ENCODE measurements around the gene SNX10. TPM values are rescaled to one million over a fixed set of nuclear protein-coding genes. Genes with fewer than 3 reads are reported as not detected.

Gene SNX10
- total RNA-seq, 5 donors from 2014 or later (not counting 1 experiment from before 2014, with no cell fraction given), result 5.7 to 8.8 (median 7.8) TPM

- peak overlapping the region; percentile 79 to 87 for H3K27ac Mint-ChIP-seq
- ATAC-seq (replicated peaks in 1 of 4) (peak; percentile 58 to 78 (median 63)), DNase-seq (peak in 34 of 35 experiments; percentile 6 to 84 (median 51))
- no peaks in the 10 kb centered on the region for H3K9me3 ChIP-seq
- H3K27ac ChIP-seq (ENCODE audit: low read length), result peak overlapping the region; percentile 67
- no peaks in the 10 kb centered on the region for H3K9me3 Mint-ChIP-seq
- CTCF ChIA-PET, result interaction anchor here (0.6 to 2.2 kb wide), 10 partner anchors 8 to 401 kb away, joined by 3 to 13 read pairs (median 4); no protein-coding TSS in a partner anchor
- H3K27me3 ChIP-seq (replicated peaks in 1 of 2; ENCODE audit: control insufficient read depth in 2 of 2, extremely low read depth in 1 of 2, insufficient read depth in 2 of 2, low read length in 1 of 2), result no peaks in the 10 kb centered on the region
- H3K36me3 ChIP-seq (ENCODE audit: control insufficient read depth in 2 of 2, extremely low read depth in 1 of 2, insufficient read depth in 1 of 2, low read length in 1 of 2), result no peaks in the 10 kb centered on the region
- peaks cover 6 to 33% of the 10 kb centered on the region in 2 experiments for H3K4me1 ChIP-seq (ENCODE audit: control insufficient read depth in 1 of 2, extremely low read depth in 1 of 2, insufficient read depth in 2 of 2, low read length in 2 of 2)
- peak overlapping the region; percentile 64 to 93 (median 90) for H3K4me3 Mint-ChIP-seq
- WGBS (ENCODE audit: insufficient coverage), result no CpG with 5 or more reads among the region's 6 CpGs
- peak overlapping the region in 1 of 2 donors; percentile 17 for H3K4me3 ChIP-seq (ENCODE audit: control insufficient read depth in 1 of 2, extremely low read depth in 1 of 2, low read length in 1 of 2)
- peaks cover 32 to 40% (median 37%) of the 10 kb centered on the region in 3 donors for H3K4me1 Mint-ChIP-seq
- peaks cover under 1% of the 10 kb centered on the region for H3K36me3 Mint-ChIP-seq
- POLR2A ChIA-PET, result interaction anchor here in 1 of 2 donors (0.7 kb wide), 2 partner anchors 92 to 183 kb away, joined by 3 to 4 read pairs; partner anchors contain the start of gene CBX3
- no peaks in the 10 kb centered on the region for H3K27me3 Mint-ChIP-seq
Observed at GRCh38 chr7:26293569-26294308, 2.1 kb downstream of the SNX10 start.

GRCh38 chr7:26295015-26295414, 3.4 kb downstream of the SNX10 start:
- H3K4me1 ChIP-seq (ENCODE audit: control insufficient read depth in 1 of 2, extremely low read depth in 1 of 2, insufficient read depth in 2 of 2, low read length in 2 of 2), result peaks cover 6 to 33% of the 10 kb centered on the region in 2 experiments
- no peaks in the 10 kb centered on the region for H3K27me3 Mint-ChIP-seq
- peaks cover 4% of the 10 kb centered on the region for H3K36me3 Mint-ChIP-seq
- H3K27ac ChIP-seq (ENCODE audit: low read length), result peak overlapping the region; percentile 67
- H3K9me3 Mint-ChIP-seq, result no peaks in the 10 kb centered on the region
- no peak for DNase-seq
- ChIA-PET POLR2A (interaction anchor here in 1 of 2 donors (0.6 to 0.8 kb wide), 2 partner anchors 95 to 97 kb away, joined by 3 to 4 read pairs; no protein-coding TSS in a partner anchor), CTCF (interaction anchor here in 1 of 2 donors (0.7 to 2.2 kb wide), 4 partner anchors 10 to 101 kb away, joined by 3 to 13 read pairs (median 6); no protein-coding TSS in a partner anchor)
- no peaks in the 10 kb centered on the region for H3K27me3 ChIP-seq (replicated peaks in 1 of 2; ENCODE audit: control insufficient read depth in 2 of 2, extremely low read depth in 1 of 2, insufficient read depth in 2 of 2, low read length in 1 of 2)
- H3K4me3 ChIP-seq (ENCODE audit: control insufficient read depth in 1 of 2, extremely low read depth in 1 of 2, low read length in 1 of 2), result no peak overlapping the region
- no peaks in the 10 kb centered on the region for H3K9me3 ChIP-seq
- no peak for ATAC-seq (replicated peaks in 1 of 4)
- peak overlapping the region; percentile 79 to 87 for H3K27ac Mint-ChIP-seq
- peaks cover 32 to 40% (median 40%) of the 10 kb centered on the region in 3 donors for H3K4me1 Mint-ChIP-seq
- no peaks in the 10 kb centered on the region for H3K36me3 ChIP-seq (ENCODE audit: control insufficient read depth in 2 of 2, extremely low read depth in 1 of 2, insufficient read depth in 1 of 2, low read length in 1 of 2)
- H3K4me3 Mint-ChIP-seq, result peak overlapping the region in 1 of 3 donors; percentile 93

DNA sequence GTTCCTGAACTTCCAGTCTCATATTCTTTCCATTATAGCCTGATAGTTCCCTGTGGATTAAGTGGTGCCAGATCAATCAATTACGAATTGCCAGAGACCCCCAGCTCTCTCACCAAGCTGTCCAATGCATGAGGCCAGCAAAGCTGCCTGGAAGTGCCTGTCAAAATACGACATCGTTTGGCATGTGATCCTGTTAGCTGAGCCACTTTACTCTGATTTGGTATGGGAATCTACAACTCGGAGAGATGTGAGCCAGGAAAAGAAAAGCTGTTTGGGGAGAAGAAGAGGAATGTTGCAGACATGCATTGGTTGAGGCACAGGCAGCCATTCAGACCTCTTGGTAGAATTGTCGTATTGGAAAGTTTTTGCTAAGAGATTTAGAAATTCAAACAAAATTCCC, 3.9 kb downstream of the SNX10 start:
- peaks cover 32 to 40% (median 40%) of the 10 kb centered on the region in 3 donors for H3K4me1 Mint-ChIP-seq
- no peaks in the 10 kb centered on the region for H3K27me3 ChIP-seq (replicated peaks in 1 of 2; ENCODE audit: control insufficient read depth in 2 of 2, extremely low read depth in 1 of 2, insufficient read depth in 2 of 2, low read length in 1 of 2)
- H3K27ac Mint-ChIP-seq, result no peak overlapping the region

GRCh38 chr7:26298472-26299058, 6.9 kb downstream of the SNX10 start:
- peaks cover 14 to 24% (median 20%) of the 10 kb centered on the region in 3 donors for H3K4me1 Mint-ChIP-seq
- POLR2A ChIA-PET, result no interaction called here
- H3K27me3 ChIP-seq (replicated peaks in 1 of 2; ENCODE audit: control insufficient read depth in 2 of 2, extremely low read depth in 1 of 2, insufficient read depth in 2 of 2, low read length in 1 of 2), result no peaks in the 10 kb centered on the region
- H3K36me3 Mint-ChIP-seq, result peaks cover 13% of the 10 kb centered on the region
- CTCF ChIA-PET, result no interaction called here
- H3K36me3 ChIP-seq (ENCODE audit: control insufficient read depth in 2 of 2, extremely low read depth in 1 of 2, insufficient read depth in 1 of 2, low read length in 1 of 2), result peaks cover 2 to 11% of the 10 kb centered on the region in 2 donors
- H3K27ac ChIP-seq (ENCODE audit: low read length), result no peak overlapping the region
- no peak overlapping the region for H3K4me3 Mint-ChIP-seq
- DNase-seq, result no peak
- peaks cover 0 to 11% of the 10 kb centered on the region in 2 experiments for H3K4me1 ChIP-seq (ENCODE audit: control insufficient read depth in 1 of 2, extremely low read depth in 1 of 2, insufficient read depth in 2 of 2, low read length in 2 of 2)
- H3K9me3 ChIP-seq, result no peaks in the 10 kb centered on the region
- no peak overlapping the region for H3K4me3 ChIP-seq (ENCODE audit: control insufficient read depth in 1 of 2, extremely low read depth in 1 of 2, low read length in 1 of 2)
- no peak overlapping the region for H3K27ac Mint-ChIP-seq
- no peaks in the 10 kb centered on the region for H3K27me3 Mint-ChIP-seq
- no peaks in the 10 kb centered on the region for H3K9me3 Mint-ChIP-seq
- no CpG with 5 or more reads among the region's 7 CpGs for WGBS (ENCODE audit: insufficient coverage)
- ATAC-seq (replicated peaks in 1 of 4), result no peak

More for the DNA sequence above, 3.9 kb downstream of the SNX10 start:
- H3K36me3 ChIP-seq (ENCODE audit: control insufficient read depth in 2 of 2, extremely low read depth in 1 of 2, insufficient read depth in 1 of 2, low read length in 1 of 2), result peaks cover 0 to 2% of the 10 kb centered on the region in 2 donors
- CTCF ChIA-PET, result interaction anchor here (0.6 to 2.0 kb wide), 4 partner anchors 9 to 1234 kb away, joined by 3 to 13 read pairs (median 3); no protein-coding TSS in a partner anchor
- Mint-ChIP-seq H3K27me3 (no peaks in the 10 kb centered on the region), H3K4me3 (no peak overlapping the region), H3K36me3 (peaks cover 4% of the 10 kb centered on the region), H3K9me3 (no peaks in the 10 kb centered on the region)
- H3K4me3 ChIP-seq (ENCODE audit: control insufficient read depth in 1 of 2, extremely low read depth in 1 of 2, low read length in 1 of 2), result no peak overlapping the region
- WGBS (ENCODE audit: insufficient coverage), result 100% methylated on average over 2 of the region's 5 CpGs
- POLR2A ChIA-PET, result interaction anchor here in 1 of 2 donors (0.5 to 0.8 kb wide), 3 partner anchors 33 to 97 kb away, joined by 3 to 4 read pairs (median 3); no protein-coding TSS in a partner anchor
- peaks cover 6 to 33% of the 10 kb centered on the region in 2 experiments for H3K4me1 ChIP-seq (ENCODE audit: control insufficient read depth in 1 of 2, extremely low read depth in 1 of 2, insufficient read depth in 2 of 2, low read length in 2 of 2)
- no peaks in the 10 kb centered on the region for H3K9me3 ChIP-seq
- no peak overlapping the region for H3K27ac ChIP-seq (ENCODE audit: low read length)
- no peak for ATAC-seq (replicated peaks in 1 of 4)
- DNase-seq, result no peak

DNA sequence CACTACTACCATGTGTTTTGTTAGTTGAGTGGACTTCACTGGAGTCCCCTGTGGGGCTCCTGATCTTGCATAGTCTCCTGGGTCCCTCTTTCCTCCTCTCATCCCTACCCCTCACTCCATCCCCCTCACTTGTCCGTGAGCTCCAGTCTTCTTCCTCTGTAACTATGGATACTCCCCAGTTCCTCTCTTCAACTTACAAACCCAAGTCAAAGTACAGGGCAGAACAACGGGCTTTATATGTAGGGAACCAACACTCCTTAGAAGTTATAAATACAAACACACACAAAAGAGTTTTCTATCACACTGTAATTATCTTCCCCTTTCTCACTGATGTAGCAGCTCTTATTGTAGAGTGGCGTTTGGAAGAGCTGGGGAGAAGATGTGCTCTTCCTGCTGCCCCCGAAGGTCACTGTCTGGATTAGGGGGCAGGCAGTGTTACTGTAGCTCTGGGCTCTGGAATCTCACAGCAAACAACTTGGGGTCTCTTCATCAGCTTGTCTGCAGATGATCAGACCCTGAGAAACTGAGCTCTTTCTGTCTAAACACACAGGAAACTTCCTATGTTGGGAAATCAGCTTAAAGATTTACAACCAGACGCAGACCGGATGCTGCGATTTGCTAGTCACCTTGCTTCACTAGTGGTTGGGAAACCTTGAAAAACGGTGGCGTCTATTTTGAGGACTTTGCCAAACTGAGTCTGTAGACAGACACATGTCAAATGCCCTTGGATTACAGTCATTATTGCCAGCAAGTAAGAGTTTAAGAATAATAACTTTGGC, 13.6 kb downstream of the SNX10 start:
- peak in 3 of 4 experiments; percentile 32 to 75 (median 47) for ATAC-seq (replicated peaks in 1 of 4)
- Mint-ChIP-seq H3K9me3 (no peaks in the 10 kb centered on the region), H3K27me3 (no peaks in the 10 kb centered on the region), H3K4me3 (peak overlapping the region in 1 of 3 donors; percentile 46), H3K4me1 (peaks cover 14 to 24% (median 14%) of the 10 kb centered on the region in 3 donors), H3K27ac (peak overlapping the region; percentile 62 to 73), H3K36me3 (peaks cover 21% of the 10 kb centered on the region)
- no peaks in the 10 kb centered on the region for H3K9me3 ChIP-seq
- no peak overlapping the region for H3K27ac ChIP-seq (ENCODE audit: low read length)
- H3K27me3 ChIP-seq (replicated peaks in 1 of 2; ENCODE audit: control insufficient read depth in 2 of 2, extremely low read depth in 1 of 2, insufficient read depth in 2 of 2, low read length in 1 of 2), result no peaks in the 10 kb centered on the region
- H3K36me3 ChIP-seq (ENCODE audit: control insufficient read depth in 2 of 2, extremely low read depth in 1 of 2, insufficient read depth in 1 of 2, low read length in 1 of 2), result peaks cover 2 to 11% of the 10 kb centered on the region in 2 donors
- peak in 18 of 35 experiments; percentile 5 to 47 (median 22) for DNase-seq
- ChIA-PET CTCF (interaction anchor here (0.7 to 1.2 kb wide), 6 partner anchors 10 to 214 kb away, joined by 3 to 4 read pairs (median 3); no protein-coding TSS in a partner anchor), POLR2A (interaction anchor here in 1 of 2 donors (0.6 kb wide), 2 partner anchors 258 to 356 kb away, joined by 3 read pairs; no protein-coding TSS in a partner anchor)
- no peak overlapping the region for H3K4me3 ChIP-seq (ENCODE audit: control insufficient read depth in 1 of 2, extremely low read depth in 1 of 2, low read length in 1 of 2)
- peaks cover 4 to 11% of the 10 kb centered on the region in 2 experiments for H3K4me1 ChIP-seq (ENCODE audit: control insufficient read depth in 1 of 2, extremely low read depth in 1 of 2, insufficient read depth in 2 of 2, low read length in 2 of 2)
- whole genome bisulfite sequencing (ENCODE audit: insufficient coverage), result 65% methylated on average over 6 of the region's 9 CpGs
